Kasumi-1 (cell line): ENCODE measurements around the gene PTGR3.

ENCODE experiments used
- DNase-seq, 2 experiments: peaks; one replicate each; lab custom pipeline; 2025; lab: John Stamatoyannopoulos, UW

Gene PTGR3

DNA sequence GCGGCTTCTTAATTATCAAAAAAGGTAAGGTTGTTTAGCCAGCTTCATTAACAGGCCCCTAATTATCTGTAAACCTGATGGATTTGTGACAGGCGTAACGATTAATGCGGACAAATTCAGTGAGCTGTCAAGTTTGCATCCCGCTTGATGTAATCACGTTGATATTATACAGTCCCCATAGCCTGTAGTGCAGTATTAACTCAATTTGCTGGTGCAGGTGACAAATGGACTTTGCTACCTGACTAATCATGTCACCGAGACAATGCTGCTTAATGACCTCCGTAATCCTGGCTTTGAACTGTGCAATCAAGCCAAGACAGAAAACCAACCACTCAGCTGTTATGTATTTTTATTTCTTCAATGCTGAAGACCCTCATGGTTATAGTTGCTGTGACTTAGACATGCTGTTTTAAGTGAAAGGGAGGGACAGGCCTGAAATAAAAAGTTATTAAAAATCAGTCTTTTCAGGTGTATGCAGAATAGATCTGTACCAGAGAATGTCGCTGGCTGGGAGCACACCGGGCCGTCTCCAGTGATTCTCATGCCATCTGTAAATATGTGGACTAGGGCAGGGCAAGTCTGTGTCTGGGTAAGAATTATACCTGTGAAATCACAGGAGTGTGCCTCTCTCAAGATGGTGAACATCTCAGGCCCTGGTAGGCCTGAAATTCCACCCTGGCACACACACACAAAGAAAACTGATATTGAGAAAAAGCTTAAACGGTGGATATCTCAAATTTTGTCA, 6.0 kb upstream of the PTGR3 start:
- DNase-seq: no peak

GRCh38 chr18:75214332-75214690, 5.4 kb upstream of the PTGR3 start:
- DNase-seq: no peak

- no peak for DNase-seq
Measured at GRCh38 chr18:75213611-75214331, 4.8 kb upstream of the PTGR3 start.

GRCh38 chr18:75212751-75213090, 3.8 kb upstream of the PTGR3 start:
- no peak for DNase-seq

DNA sequence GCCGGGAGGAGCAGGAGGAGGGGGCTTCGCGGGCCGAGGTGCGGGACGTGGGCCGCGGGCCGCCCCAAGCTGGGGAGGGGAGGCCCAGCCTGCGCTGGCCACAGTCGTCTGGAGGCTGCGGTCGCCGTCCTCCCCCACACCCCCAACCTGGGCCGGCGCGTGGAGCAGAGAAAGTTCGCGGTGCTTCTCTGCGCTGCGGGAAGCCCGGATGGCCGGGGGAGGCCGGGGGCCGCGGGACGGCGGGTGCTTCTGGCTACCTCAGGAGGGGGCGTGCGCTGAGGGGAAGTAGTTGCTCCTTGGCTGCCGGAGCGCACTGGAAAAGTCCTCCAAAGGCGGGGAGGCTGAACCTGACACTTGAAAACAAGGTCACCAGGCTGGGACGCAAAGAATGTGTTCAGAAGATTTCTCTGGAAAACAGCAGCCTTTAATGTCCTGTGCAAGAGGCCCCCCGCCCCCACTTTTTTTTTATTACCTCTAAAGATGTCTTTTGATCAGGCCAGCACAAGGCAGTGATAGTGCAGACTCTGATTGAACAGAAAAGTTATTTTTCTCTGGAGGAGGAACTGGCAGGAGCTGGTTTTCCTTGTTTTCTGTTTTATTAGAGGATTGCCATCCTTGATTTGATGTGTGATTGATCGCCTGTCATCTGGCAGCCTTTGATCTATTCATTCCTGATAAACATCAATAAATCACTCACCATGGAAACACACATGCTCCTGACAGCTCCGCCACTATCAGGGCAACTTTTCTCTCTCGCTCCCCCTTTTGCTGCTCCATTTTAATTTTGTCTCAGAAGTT, 3.2 kb upstream of the PTGR3 start:
- peak; percentile 44 to 61 for DNase-seq

GRCh38 chr18:75211626-75211952, 2.6 kb upstream of the PTGR3 start:
- DNase-seq: no peak

DNA sequence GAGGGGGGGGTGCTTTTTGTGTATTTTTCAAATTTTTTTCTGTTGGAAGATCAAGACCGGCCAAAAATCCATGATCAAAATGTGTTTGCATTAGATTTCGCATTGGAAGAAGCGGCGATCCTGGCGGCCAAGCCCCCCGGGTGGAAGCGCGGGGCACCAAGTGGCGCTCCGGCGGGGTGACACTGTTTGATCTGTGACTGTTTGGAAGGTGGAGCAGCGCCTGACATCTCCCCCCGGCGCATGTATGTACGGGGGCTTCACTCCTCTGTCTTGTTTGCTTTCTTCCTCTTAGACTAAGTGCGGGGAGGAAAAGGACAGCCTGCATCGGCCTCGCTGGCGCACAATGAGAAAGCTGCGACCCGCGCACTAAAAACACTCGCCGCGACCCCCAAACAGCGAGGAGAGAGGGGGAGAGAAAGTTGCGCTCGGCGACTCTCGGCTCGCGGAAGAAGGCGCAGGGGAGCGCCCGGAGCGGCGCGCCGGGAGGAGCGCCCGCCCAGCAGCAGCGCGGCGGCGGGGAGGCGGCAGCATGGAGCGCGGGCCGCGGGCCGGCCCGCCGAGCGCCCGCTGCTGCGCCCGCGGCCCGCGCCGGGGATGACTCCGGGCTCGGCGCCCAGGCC, 2.2 kb upstream of the PTGR3 start:
- DNase-seq: peak; percentile 18 to 53

- peak; percentile 95 to 97 for DNase-seq
Measured at GRCh38 chr18:75210274-75211001, 1.5 kb upstream of the PTGR3 start, which contains the start of gene TSHZ1. Gene TSHZ1 (plus strand): TSS chr18:75210797. CDS start chr18:75211877, 1,080 bp downstream.

DNA sequence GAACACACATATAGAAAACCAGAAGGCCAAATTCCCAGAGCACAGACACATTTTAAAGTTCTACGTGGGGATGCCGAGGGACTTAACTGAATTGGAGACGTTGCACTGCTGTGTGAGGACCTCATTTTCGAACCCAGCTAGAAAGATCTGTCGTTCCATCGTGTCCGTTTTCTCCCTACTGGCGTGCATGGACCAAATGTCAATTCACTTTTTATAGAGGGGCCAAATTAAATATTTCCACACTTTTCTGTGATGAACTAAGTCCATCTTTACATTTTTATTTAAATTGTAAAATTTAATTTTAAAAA, 966 bp upstream of the PTGR3 start:
- DNase-seq: peak in 1 of 2 experiments; percentile 74

DNA sequence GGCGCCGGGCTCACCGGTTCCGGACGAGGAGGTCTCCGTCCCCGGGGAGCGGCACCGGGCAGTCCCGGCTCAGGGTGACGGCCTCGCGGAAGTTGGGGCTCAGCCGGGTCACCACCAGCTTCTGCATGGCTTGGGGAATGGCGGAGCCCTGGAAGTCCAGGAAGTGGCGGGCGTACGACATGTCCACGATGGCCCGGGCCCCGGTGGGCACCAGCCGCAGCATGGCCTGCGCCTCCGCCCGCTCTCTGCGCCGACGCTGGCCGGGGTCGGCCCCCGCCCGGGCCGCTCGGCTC, 157 bp downstream of the PTGR3 start:
- DNase-seq: no peak

- peak; percentile 36 to 40 for DNase-seq
Measured at GRCh38 chr18:75208155-75208835, 644 bp downstream of the PTGR3 start.

- peak; percentile 19 to 27 for DNase-seq
Measured at GRCh38 chr18:75207310-75208154, 1.4 kb downstream of the PTGR3 start.

GRCh38 chr18:75206452-75207309, 2.3 kb downstream of the PTGR3 start:
- DNase-seq: no peak

DNA sequence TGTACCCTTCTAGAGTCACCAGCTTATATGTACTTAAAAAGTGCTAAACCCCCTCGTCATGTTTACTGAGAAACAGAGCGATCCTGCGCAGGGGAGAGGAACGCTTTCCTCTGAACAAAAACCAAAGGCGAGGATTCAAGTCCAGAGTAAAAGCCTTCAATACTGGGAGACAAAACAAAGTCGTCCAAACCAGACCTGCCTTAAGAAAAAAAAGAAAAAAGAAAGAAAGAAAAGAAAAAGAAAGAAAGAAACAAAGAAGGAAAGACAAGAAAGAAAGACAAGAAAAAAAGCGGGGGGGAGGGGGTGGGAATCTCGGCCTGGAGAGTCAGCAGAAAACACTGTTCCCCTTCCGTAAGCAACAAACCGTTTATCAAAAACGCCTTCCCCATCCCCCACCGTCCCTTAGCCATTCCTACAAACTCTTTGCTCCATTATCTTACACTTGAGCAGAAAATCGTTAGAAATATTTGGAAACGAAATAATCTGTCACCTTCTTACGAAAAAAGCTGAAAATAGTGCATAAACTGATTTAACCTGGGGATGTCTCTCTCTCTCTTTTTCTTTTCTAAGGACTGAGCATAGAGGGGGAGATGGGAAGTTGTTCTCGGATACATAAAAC, 3.3 kb downstream of the PTGR3 start:
- DNase-seq: peak in 1 of 2 experiments; percentile 4

- DNase-seq: peak in 1 of 2 experiments; percentile 10
Measured at GRCh38 chr18:75204732-75205513, 4.0 kb downstream of the PTGR3 start.

DNA sequence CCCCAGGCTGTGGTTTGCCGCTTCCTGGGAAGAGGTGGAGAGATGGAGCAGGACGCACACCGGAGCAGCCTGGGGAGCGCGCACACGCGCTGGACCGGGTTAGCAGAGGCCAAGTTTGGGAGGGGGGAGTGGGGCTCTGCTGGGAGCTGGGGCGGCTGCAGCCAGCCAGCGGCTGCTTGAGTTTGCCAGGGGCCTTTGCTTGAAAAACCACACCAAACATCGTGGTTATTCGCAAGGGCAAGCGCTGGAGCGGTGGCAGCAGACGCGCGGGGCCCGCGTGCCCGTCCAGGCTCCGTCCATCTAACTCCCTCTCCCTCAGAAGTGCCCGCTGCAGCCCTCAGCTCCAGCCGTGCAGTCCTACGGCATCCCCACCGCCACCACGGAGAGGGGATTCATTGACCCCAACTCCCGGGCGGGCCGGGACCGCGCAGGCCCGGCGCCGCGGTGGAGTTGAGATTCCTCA, 4.6 kb downstream of the PTGR3 start:
- no peak for DNase-seq

DNA sequence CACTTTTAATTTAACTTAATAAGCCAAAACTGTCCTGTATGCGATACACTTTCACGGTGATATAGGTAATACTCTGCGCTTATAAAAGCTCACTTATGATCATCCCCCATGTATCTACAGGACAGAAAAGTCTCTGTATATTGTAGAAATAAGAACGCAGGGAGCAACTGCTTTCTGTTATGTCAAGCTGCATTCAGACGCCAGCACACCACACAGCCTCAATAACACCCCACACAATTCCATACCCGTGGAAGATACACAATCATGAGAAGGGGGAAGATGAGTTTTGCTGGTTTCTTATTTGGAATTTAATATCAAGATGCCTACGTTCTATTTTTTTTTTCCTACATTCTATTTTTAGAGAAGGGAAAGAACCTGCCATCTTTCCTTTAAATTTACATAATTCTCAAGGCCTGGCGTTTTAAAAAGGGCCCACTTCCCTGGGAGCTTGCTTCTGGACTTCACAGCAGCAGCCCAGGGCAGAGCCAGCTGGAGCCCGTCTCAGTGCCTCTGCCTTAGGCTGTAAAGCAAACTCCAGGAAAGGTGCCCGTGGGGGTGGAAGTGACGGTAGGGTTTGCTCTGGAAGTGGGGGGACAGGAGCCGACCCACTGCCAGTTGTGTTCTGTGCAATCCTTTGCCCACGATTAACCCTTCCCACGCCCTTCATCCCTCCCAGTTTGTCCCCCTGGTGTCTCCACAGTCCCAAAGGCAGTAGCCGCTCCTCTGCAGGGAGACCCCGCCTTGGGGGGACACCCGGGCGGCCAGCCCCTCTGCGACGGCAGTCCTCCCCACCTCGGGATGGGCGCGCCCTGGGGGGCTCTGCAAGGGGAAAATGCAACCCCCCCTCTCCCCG, 5.3 kb downstream of the PTGR3 start:
- DNase-seq: no peak
